Measurements from ENCODE around the gene PPP1CA.

The PPP1CA gene

GRCh38 chr11:67442504-67443404, 41.1 kb upstream of the PPP1CA start:
- H3K4me3 ChIP-seq (ENCODE audit: low read depth, low read length): peak overlapping the region; percentile 80
- no peak overlapping the region for H3K27ac ChIP-seq
- in situ Hi-C loops (cut with HindIII; ENCODE audit: low pct_ligation_motif_present, low sequenced_read_pairs): no loop called here
- peaks cover 28% of the 10 kb centered on the region for H3K36me3 ChIP-seq (replicated peaks)
- H3K27me3 ChIP-seq (replicated peaks): no peaks in the 10 kb centered on the region
- no peak for TF ChIP-seq CTCF (IDR thresholded peaks at IDR 0.05; ENCODE audit: low read depth, low read length, missing control alignments)
- no peak for DNase-seq

- no peak overlapping the region for H3K27ac ChIP-seq
- H3K27me3 ChIP-seq (replicated peaks): no peaks in the 10 kb centered on the region
- no peak for TF ChIP-seq CTCF (IDR thresholded peaks at IDR 0.05; ENCODE audit: low read depth, low read length, missing control alignments)
- H3K4me3 ChIP-seq (ENCODE audit: low read depth, low read length): no peak overlapping the region
- DNase-seq: no peak
- peaks cover 33% of the 10 kb centered on the region for H3K36me3 ChIP-seq (replicated peaks)
- in situ Hi-C loops (cut with HindIII; ENCODE audit: low pct_ligation_motif_present, low sequenced_read_pairs): no loop called here
Observed at GRCh38 chr11:67441731-67442351, 40.2 kb upstream of the PPP1CA start.

- no peak overlapping the region for H3K27ac ChIP-seq
- H3K4me3 ChIP-seq (ENCODE audit: low read depth, low read length): no peak overlapping the region
- no peak for TF ChIP-seq CTCF (IDR thresholded peaks at IDR 0.05; ENCODE audit: low read depth, low read length, missing control alignments)
- peaks cover 34% of the 10 kb centered on the region for H3K36me3 ChIP-seq (replicated peaks)
- DNase-seq: no peak
- H3K27me3 ChIP-seq (replicated peaks): no peaks in the 10 kb centered on the region
- in situ Hi-C loops (cut with HindIII; ENCODE audit: low pct_ligation_motif_present, low sequenced_read_pairs): no loop called here
Observed at GRCh38 chr11:67441098-67441563, 39.5 kb upstream of the PPP1CA start.

GRCh38 chr11:67440229-67441097, 38.8 kb upstream of the PPP1CA start:
- Histone ChIP-seq H3K4me3 (ENCODE audit: low read depth, low read length) (no peak overlapping the region), H3K36me3 (replicated peaks) (peaks cover 41% of the 10 kb centered on the region), H3K27ac (no peak overlapping the region), H3K27me3 (replicated peaks) (no peaks in the 10 kb centered on the region)
- no peak for TF ChIP-seq CTCF (IDR thresholded peaks at IDR 0.05; ENCODE audit: low read depth, low read length, missing control alignments)
- in situ Hi-C loops (cut with HindIII; ENCODE audit: low pct_ligation_motif_present, low sequenced_read_pairs): no loop called here
- DNase-seq: no peak

GRCh38 chr11:67439321-67440228, 37.9 kb upstream of the PPP1CA start:
- H3K27me3 ChIP-seq (replicated peaks): no peaks in the 10 kb centered on the region
- H3K27ac ChIP-seq: no peak overlapping the region
- no peak overlapping the region for H3K4me3 ChIP-seq (ENCODE audit: low read depth, low read length)
- in situ Hi-C loops (cut with HindIII; ENCODE audit: low pct_ligation_motif_present, low sequenced_read_pairs): no loop called here
- no peak for DNase-seq
- TF ChIP-seq CTCF (IDR thresholded peaks at IDR 0.05; ENCODE audit: low read depth, low read length, missing control alignments): peak; percentile 47
- H3K36me3 ChIP-seq (replicated peaks): peaks cover 45% of the 10 kb centered on the region
